Activated CD4-positive, alpha-beta T cell treated with anti-CD3 and anti-CD28 coated beads, Interleukin-2, amount 50 U/mL, for 1 hour (primary cell): ENCODE measurements around the gene FNDC5.

Source experiments
- DNase-seq: peaks from one replicate; pipeline ENCODE4 v3.0.0-alpha.2; 2020

FNDC5 gene

GRCh38 chr1:32883338-32884031 is 12.8 kb upstream of the FNDC5 start:
- no peak for DNase-seq

- DNase-seq = no peak
Measured at GRCh38 chr1:32881871-32882850, 11.4 kb upstream of the FNDC5 start.

DNA sequence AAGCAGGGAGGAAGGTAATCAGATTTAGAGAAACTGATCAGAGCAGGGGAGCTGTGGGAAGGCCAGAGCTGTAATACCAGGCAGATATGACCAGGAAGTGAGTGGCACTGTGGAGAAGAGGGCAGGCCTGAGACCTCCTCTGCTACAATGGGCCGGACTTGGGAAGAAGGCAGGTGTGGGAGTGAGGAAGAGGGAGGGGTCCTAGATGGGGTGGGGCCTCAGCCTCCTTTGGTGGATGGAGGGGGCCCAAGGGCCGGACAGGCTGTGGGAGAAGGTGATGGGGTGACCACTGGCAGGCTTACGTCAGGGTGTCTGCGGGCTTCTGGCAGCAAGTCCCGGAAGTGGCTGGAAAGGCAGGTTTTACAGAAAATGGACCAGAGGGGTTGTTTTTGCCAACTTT is 10.6 kb upstream of the FNDC5 start:
- no peak for DNase-seq

DNA sequence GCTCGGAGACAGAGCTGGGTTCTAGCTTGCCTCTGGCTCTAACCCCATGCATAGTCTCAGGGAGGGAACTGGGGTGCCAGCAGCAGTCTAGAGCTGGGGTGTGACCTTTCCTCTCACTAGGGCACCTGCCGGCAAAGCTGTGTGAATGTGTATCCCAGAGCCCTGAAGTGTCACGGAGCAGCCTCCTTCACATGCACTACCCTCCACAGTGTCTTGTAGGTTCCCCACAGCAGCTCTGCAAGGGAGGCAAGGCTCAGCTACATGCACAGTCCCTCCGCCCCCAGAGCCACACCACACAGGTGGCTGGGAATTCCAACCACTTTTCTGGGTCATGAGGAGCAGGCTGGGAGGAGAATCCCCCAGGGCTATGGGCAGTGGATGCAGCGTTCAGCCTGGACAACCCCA is 7.9 kb upstream of the FNDC5 start:
- DNase-seq = no peak

GRCh38 chr1:32878183-32878582 is 7.5 kb upstream of the FNDC5 start:
- DNase-seq = no peak

GRCh38 chr1:32877211-32878110 is 6.7 kb upstream of the FNDC5 start:
- no peak for DNase-seq

DNA sequence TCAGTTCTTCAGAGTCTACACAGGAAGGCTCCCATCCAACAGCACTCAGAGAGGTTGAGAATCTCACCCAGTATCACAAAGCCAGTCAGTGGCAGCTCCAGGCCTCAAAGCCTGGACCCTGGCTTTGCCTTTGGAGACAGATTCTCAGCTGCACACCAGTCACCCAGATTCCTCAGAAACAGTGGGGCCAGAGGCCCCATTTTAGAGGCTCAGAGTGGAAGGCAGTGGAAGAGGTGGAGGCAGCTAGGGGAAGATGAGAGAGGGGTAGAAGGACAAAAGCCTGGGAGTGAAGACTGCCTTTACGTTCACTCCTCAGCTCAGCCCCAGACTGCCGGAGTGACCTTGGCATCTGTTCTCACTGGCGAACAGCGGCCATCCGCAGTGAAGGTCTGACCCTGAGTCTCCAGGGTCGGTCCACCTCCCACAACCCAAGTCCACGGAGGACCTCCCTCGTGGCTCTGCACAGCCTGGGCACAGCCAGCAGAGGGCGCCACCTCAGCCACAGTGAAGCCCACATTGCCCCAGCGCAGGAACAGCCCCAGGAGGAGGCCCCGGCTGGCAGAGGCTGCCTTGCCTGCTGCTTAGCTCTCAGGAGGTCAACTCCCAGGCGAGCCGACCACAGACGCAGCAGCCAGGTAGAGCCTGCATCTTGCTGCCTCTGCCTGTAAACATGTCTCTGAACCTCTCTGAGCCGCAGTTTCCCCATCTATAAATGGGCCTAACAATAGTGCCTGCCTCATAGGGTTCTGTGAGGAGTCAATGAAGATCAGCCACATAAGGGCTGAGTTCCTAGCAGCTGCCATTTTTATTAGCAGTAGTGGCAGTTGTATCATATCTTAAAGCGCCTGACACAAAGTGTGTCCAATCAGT is 5.9 kb upstream of the FNDC5 start:
- DNase-seq = peak; percentile 45

DNA sequence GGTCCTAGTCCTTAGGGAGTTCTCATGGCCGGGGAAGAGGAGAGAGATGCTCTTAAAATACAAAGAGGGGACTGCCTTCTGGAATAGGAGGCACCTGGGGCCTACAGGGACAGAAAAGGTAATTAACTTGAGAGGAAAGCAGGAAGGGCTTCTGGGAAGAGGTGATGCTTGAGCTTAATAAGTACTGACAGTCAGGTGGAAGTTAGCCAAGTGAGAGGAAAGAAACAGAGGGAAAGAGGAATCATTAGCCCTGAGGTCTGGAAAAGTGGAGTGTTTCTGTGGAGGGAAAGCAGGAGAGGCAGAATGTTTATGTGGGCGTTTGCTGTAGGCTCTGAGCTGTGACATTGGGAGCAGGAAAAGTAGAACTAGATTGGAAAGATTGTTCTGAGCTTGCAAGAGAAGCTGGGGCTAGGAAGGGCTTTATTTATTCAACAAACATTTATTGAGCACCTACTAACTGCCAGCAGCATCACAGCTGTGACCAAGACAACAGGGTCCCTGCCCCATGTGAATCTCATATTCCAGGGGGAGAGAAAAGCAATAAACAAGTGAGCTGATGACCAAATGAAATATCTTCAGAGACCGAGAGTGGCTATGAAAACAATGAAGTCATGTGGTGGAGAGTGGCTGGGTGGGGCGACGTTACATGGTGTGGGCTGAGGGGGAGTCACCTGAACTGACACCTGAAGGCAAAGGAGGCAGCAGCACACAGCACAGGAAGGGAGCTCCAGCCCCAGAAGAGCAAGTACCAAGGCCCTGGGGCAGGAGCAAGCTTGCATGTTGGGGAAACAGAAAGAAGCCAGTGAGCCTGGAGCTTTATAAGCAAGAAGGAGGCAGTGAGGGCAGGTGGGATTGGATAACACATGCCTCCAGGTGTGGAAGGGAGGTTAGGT is 4.4 kb upstream of the FNDC5 start:
- DNase-seq = no peak

DNA sequence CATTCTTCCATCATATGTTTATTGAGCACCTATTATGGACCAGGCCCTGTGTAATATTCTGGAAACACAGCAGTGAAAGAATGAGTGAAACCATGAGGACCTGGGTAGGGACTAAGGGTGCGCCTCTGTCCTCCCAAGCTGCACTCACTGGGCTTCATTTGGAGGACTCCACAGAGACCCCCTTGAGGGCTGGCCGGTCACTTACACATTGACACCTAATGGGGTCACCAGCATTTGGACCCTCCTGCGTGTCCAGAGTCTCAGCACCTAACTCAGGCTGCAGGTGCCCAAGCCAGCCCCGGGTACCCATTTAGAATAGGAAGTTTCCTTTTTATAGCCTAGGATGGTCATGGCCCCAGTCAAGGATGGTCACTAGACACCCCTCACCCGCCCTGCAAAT is 2.8 kb upstream of the FNDC5 start:
- DNase-seq = no peak

GRCh38 chr1:32872192-32872460 is 1.4 kb upstream of the FNDC5 start:
- DNase-seq = no peak

DNA sequence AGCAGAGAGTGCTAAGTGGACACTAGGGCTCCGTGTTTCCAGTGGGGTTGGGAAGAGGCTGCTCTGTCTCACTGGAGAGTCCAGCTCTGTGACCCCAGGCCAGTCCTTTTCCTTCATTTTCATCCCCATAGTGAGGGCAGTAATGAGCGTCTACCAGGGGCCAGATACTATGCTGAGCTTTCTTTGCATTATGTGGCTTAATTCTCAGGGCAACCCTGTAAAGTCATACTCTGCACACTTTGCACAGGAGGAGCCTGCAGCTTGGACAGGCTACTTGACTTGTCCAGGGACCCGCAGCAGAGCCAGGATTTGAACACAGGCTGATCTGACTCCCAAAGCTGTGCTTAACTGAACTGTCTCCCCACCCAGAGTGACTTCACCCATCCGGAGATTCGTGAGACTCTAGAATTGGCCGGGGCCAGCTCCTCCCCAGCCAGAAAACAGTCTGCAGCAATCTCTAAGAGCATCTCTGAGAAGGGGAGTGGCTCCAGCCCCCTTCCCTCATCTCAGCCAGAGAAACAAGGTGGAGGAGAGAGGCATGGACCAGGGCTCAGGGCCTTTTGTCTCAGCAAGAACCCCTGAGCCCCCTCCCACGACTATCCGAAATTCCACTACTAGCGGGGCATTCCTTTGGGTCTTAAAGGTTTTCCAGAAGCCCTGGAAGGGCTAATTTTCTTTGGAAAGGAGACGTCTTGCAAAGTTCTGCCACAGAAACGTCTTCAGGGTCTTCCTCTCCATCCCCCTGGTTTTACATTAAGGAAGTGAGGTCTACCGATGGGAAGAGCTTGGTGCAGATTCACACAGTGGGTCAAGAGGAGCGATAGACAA is 866 bp upstream of the FNDC5 start:
- no peak for DNase-seq

GRCh38 chr1:32869923-32870614 is 643 bp downstream of the FNDC5 start:
- DNase-seq = no peak

DNA sequence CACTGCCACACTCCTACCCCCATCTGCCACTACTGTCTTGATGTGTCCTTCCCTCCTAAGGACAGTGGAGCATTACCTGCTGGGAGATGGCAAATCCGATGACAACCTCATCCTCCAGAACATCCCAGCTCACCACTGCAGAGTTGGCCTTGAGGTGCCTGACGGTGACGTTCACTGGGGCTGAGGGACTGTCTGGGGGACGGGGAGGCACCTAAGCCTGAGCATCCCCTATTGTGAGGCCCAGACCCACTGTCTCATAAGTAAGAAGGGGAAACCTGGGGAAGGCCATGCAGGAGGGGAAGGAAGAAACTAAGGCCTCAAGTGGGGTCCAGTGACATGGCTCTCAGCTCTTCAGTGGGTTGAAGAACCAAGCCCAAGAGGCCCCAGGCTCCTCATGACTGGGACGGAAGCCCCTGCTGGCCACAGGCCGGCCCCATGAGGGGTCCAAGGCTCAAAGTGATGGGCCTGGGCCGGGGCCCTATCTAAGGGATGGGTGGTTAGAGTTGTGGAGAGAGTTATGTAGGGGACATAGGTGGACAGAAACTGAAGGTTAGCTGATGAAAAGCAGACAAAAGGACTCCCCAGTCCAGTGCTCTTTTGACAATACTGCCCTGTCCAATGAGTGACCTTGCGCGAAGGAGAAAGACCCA is 1.8 kb downstream of the FNDC5 start:
- DNase-seq = no peak

GRCh38 chr1:32868085-32868484 is 2.6 kb downstream of the FNDC5 start:
- no peak for DNase-seq

DNA sequence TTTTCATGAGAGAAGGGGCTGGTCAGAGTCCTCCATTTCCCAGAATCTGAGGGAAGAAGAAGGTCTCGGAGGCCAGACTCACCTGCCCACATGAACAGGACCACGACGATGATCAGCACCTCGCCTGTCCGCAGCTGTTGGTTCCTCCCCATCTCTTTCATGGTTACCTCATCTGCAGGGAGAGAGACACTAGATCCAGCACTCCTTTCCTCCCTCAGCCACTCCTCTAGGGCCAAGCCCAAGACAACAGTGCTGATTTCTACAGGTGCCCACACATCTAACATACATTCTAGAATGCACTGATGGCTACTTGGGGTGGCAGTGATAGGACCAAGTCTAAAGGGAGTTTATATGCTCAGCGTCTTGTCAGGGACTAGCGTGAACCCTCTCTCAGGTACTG is 3.0 kb downstream of the FNDC5 start:
- DNase-seq = no peak

- no peak for DNase-seq
Measured at GRCh38 chr1:32867151-32867550, 3.6 kb downstream of the FNDC5 start.

- DNase-seq = no peak
Measured at GRCh38 chr1:32865639-32866405, 4.9 kb downstream of the FNDC5 start.

GRCh38 chr1:32864375-32865019 is 6.2 kb downstream of the FNDC5 start:
- DNase-seq = no peak
